HepG2 (cell line): ENCODE measurements around the gene IRF2. TPM values are rescaled to one million over a fixed set of nuclear protein-coding genes. Genes with fewer than 3 reads are reported as not detected.

ENCODE experiments used
- ATF1 ChIP-seq: IDR thresholded peaks from 2 replicates; pipeline ENCODE4 v1.6.1; 2016; ENCODE audit warnings: mild to moderate bottlenecking, control low read depth
- BHLHE40 ChIP-seq: IDR thresholded peaks from 2 replicates; pipeline ENCODE4 v1.6.1; 2011; ENCODE audit warnings: low read length, improper control_type of control experiment
- DMAP1 ChIP-seq: IDR thresholded peaks from 2 replicates; pipeline ENCODE4 v1.6.1; 2016
- DNMT1 ChIP-seq: sonication (generic); formaldehyde crosslinking; IDR thresholded peaks from 2 replicates; pipeline ENCODE4 v1.5.1; 2020; ENCODE audit warnings: mild to moderate bottlenecking, missing genetic modification reagents
- GATAD1 ChIP-seq: IDR thresholded peaks from 2 replicates; pipeline ENCODE4 v1.6.1; 2016; ENCODE audit warnings: missing genetic modification reagents, missing compliant biosample characterization
- GZF1 ChIP-seq: sonication (generic); formaldehyde crosslinking; IDR thresholded peaks from 2 replicates; pipeline ENCODE4 v1.5.1; 2020; ENCODE audit warnings: mild to moderate bottlenecking, missing genetic modification reagents
- MXD4 ChIP-seq: IDR thresholded peaks from 2 replicates; pipeline ENCODE4 v1.6.1; 2016; ENCODE audit warnings: mild to moderate bottlenecking, missing biosample characterization, missing genetic modification reagents
- PRPF4 ChIP-seq: fragments of 200-400 bp; formaldehyde crosslinking; IDR thresholded peaks from 2 replicates; pipeline ENCODE4 v1.6.1; 2016; ENCODE audit warnings: low read length, low read depth; ENCODE audit not compliant: poor library complexity, severe bottlenecking
- RARA ChIP-seq: IDR thresholded peaks from 2 replicates; pipeline ENCODE4 v1.6.1; 2016; ENCODE audit warnings: missing genetic modification reagents, missing compliant biosample characterization
- SKI ChIP-seq: fragments of 450-650 bp; IDR thresholded peaks from one replicate; pipeline ENCODE4 v1.6.1; 2018; ENCODE audit warnings: mild to moderate bottlenecking; ENCODE audit not compliant: partially characterized antibody
- SOX6 ChIP-seq, 2 experiments: fragments of 450-650 bp in 1 of 2; sonication (generic) in 1 of 2; formaldehyde crosslinking in 1 of 2; IDR thresholded peaks; 2 replicates each; pipeline versions ENCODE4 v1.4.0 to v1.6.1; 2017 to 2020; ENCODE audit warnings: antibody characterized with exemption in 1 of 2, mild to moderate bottlenecking in 1 of 2, missing genetic modification reagents in 1 of 2
- SP1 ChIP-seq, 2 experiments: fragments of 450-650 bp in 1 of 2; sonication (generic) in 1 of 2; formaldehyde crosslinking in 1 of 2; IDR thresholded peaks; 2 replicates each; pipeline versions ENCODE4 v1.4.0 to v1.6.1; 2016 to 2020; ENCODE audit warnings: missing genetic modification reagents in 1 of 2
- STAT5B ChIP-seq: sonication (generic); formaldehyde crosslinking; IDR thresholded peaks from 2 replicates; pipeline ENCODE4 v1.4.0; 2020; ENCODE audit warnings: missing genetic modification reagents
- TBL1XR1 ChIP-seq: fragments of 150-350 bp; IDR thresholded peaks from 2 replicates; pipeline ENCODE4 v1.6.1; 2014; ENCODE audit warnings: borderline replicate concordance, low read length; ENCODE audit not compliant: partially characterized antibody
- TEAD3 ChIP-seq: optimal IDR thresholded peaks from 2 replicates; pipeline ENCODE3; 2016; ENCODE audit warnings: borderline replicate concordance
- ZNF296 ChIP-seq: sonication (generic); formaldehyde crosslinking; conservative IDR thresholded peaks from 2 replicates; pipeline ENCODE4 v1.5.0; 2020; ENCODE audit warnings: mild to moderate bottlenecking, missing genetic modification reagents
- ZNF703 ChIP-seq: sonication (generic); formaldehyde crosslinking; IDR thresholded peaks from 2 replicates; pipeline ENCODE4 v1.5.1; 2020; ENCODE audit warnings: missing genetic modification reagents, mild to moderate bottlenecking, moderate library complexity, borderline replicate concordance
- ZNF766 ChIP-seq: sonication (generic); formaldehyde crosslinking; IDR thresholded peaks from 2 replicates; pipeline ENCODE4 v1.5.0; 2020; ENCODE audit warnings: missing genetic modification reagents, borderline replicate concordance
- ZNF839 ChIP-seq: sonication (generic); formaldehyde crosslinking; IDR thresholded peaks from 2 replicates; pipeline ENCODE4 v1.4.0; 2020; ENCODE audit warnings: missing genetic modification reagents, mild to moderate bottlenecking, borderline replicate concordance
- polyA plus RNA-seq, 8 experiments: library from polyadenylated mRNA; depleted of rRNA in 3 of 8; stranded (reverse) in 7 of 8; unstranded in 1 of 8; fragments of >200 nt; fragmentation: Illumina TruSeq in 4 of 8; extraction: Trizol in 4 of 8; gene quantifications; 2 replicates each; pipeline versions ENCODE4 v1.2.1 to v1.2.3, GENCODE V29; 2011 to 2016; ENCODE audit warnings: low read depth in 4 of 8, missing spikeins in 1 of 8, mixed read lengths in 1 of 8; ENCODE audit not compliant: insufficient read depth in 1 of 8
- total RNA-seq, 5 experiments: library from RNA; depleted of rRNA; stranded (reverse); fragments of >200 nt; fragmentation: Illumina TruSeq; extraction: Trizol; gene quantifications; 2 replicates each; pipeline ENCODE4 v1.2.3, GENCODE V29; 2016; ENCODE audit warnings: low read depth in 1 of 5
- TF ChIP-seq, protein P1 (sequence below): sonication (generic); formaldehyde crosslinking; IDR thresholded peaks from 2 replicates; pipeline ENCODE4 v1.8.1; 2023; ENCODE audit warnings: mild to moderate bottlenecking, inconsistent platforms, moderate library complexity, missing genetic modification reagents, borderline replicate concordance
- TF ChIP-seq, protein P2 (sequence below): IDR thresholded peaks from 2 replicates; pipeline ENCODE4 v1.6.1; 2018; ENCODE audit warnings: missing genetic modification reagents, mild to moderate bottlenecking, missing compliant biosample characterization
- TF ChIP-seq, protein P3 (sequence below): sonication (generic); formaldehyde crosslinking; IDR thresholded peaks from 2 replicates; pipeline ENCODE4 v1.9.0; 2021; ENCODE audit warnings: missing genetic modification reagents, borderline replicate concordance
- TF ChIP-seq, protein P4 (sequence below): sonication (generic); formaldehyde crosslinking; IDR thresholded peaks from 2 replicates; pipeline ENCODE4 v1.4.0; 2020; ENCODE audit warnings: missing genetic modification reagents

Gene IRF2
- total and polyA plus RNA-seq, 2 of the 13 experiments (the other 11 are each of a cell fraction or from before 2014, with no cell fraction given), result 15.5 to 28.8 TPM

DNA sequence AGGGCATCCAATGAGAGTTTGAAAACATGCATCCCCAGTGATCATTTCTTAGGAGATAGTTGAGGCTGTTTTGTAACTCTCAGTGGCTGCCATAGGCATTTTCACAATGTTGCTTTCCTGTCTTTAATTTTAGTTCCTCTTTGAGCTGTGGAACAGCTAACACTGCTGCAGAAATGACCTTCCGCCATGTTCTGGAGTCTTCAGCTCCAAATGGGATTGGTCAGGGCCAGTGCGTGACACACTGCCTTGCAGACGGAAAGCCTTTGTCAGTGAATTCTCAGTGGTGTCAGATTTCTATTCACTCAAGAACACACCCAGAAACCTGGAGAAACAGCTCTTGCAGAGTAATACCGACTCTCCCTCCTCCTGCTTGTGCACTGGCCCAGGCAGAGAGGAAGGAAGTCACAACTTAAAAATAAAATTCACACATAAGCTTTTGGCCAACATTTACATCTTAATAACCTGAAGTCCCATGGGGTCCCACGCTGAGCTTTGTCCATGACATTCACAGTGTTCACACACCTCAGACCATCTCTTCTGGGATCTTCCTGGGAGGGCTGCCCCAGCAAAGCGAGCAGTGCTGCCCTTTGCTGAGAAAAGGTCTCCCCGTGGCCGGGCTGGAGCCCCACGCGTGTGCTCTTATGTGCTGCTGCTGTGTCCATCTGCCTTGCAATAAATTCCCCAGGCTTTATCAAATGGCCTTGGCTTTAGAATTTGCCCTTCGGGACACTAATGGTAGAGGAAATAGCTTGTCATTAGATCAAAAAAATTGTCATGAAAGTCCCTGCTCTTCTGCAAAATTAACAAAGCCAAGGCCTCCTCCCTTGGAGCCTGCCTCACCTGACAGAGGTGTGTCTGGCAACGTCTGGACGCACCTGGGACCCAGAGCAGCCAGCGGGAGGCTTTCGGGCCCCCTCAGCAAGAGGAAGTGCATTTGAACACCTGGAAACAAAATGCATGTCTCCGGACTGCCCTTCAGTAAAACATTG lies 126.8 kb downstream of the IRF2 start (continued):
- TF ChIP-seq, protein P1, sequence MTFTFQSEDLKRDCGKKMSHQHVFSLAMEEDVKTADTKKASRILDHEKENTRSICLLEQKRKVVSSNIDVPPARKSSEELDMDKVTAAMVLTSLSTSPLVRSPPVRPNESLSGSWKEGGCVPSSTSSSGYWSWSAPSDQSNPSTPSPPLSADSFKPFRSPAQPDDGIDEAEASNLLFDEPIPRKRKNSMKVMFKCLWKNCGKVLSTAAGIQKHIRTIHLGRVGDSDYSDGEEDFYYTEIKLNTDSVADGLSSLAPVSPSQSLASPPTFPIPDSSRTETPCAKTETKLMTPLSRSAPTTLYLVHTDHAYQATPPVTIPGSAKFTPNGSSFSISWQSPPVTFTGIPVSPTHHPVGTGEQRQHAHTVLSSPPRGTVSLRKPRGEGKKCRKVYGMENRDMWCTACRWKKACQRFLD (CRISPR knock-in tag), result no peak
- TF ChIP-seq DMAP1 (no peak), STAT5B (CRISPR knock-in tag) (no peak), GATAD1 (CRISPR knock-in tag) (no peak), ZNF766 (CRISPR knock-in tag) (no peak), SKI (no peak), RARA (CRISPR knock-in tag) (no peak), BHLHE40 (no peak), TEAD3 (CRISPR knock-in tag) (no peak), GZF1 (CRISPR knock-in tag) (no peak), ATF1 (no peak), PRPF4 (no peak), SOX6 (IDR thresholded peaks at IDR 0.05) (no peak), SOX6 (CRISPR knock-in tag; IDR thresholded peaks at IDR 0.05) (peak; percentile 33), SP1 (IDR thresholded peaks at IDR 0.05) (no peak), SP1 (CRISPR knock-in tag; IDR thresholded peaks at IDR 0.05) (no peak), TBL1XR1 (no peak), MXD4 (CRISPR knock-in tag) (no peak), ZNF703 (CRISPR knock-in tag) (0 out of 2 replicates have a peak, but pooled peaks have one; percentile 24), DNMT1 (no peak), ZNF839 (no peak), ZNF296 (CRISPR knock-in tag) (no peak)
- TF ChIP-seq, protein P2, sequence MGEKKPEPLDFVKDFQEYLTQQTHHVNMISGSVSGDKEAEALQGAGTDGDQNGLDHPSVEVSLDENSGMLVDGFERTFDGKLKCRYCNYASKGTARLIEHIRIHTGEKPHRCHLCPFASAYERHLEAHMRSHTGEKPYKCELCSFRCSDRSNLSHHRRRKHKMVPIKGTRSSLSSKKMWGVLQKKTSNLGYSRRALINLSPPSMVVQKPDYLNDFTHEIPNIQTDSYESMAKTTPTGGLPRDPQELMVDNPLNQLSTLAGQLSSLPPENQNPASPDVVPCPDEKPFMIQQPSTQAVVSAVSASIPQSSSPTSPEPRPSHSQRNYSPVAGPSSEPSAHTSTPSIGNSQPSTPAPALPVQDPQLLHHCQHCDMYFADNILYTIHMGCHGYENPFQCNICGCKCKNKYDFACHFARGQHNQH (CRISPR knock-in tag), result no peak
- TF ChIP-seq, protein P3, sequence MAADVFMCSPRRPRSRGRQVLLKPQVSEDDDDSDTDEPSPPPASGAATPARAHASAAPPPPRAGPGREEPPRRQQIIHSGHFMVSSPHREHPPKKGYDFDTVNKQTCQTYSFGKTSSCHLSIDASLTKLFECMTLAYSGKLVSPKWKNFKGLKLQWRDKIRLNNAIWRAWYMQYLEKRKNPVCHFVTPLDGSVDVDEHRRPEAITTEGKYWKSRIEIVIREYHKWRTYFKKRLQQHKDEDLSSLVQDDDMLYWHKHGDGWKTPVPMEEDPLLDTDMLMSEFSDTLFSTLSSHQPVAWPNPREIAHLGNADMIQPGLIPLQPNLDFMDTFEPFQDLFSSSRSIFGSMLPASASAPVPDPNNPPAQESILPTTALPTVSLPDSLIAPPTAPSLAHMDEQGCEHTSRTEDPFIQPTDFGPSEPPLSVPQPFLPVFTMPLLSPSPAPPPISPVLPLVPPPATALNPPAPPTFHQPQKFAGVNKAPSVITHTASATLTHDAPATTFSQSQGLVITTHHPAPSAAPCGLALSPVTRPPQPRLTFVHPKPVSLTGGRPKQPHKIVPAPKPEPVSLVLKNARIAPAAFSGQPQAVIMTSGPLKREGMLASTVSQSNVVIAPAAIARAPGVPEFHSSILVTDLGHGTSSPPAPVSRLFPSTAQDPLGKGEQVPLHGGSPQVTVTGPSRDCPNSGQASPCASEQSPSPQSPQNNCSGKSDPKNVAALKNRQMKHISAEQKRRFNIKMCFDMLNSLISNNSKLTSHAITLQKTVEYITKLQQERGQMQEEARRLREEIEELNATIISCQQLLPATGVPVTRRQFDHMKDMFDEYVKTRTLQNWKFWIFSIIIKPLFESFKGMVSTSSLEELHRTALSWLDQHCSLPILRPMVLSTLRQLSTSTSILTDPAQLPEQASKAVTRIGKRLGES, result no peak
- TF ChIP-seq, protein P4, sequence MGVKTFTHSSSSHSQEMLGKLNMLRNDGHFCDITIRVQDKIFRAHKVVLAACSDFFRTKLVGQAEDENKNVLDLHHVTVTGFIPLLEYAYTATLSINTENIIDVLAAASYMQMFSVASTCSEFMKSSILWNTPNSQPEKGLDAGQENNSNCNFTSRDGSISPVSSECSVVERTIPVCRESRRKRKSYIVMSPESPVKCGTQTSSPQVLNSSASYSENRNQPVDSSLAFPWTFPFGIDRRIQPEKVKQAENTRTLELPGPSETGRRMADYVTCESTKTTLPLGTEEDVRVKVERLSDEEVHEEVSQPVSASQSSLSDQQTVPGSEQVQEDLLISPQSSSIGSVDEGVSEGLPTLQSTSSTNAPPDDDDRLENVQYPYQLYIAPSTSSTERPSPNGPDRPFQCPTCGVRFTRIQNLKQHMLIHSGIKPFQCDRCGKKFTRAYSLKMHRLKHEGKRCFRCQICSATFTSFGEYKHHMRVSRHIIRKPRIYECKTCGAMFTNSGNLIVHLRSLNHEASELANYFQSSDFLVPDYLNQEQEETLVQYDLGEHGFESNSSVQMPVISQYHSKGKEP (CRISPR knock-in tag), result no peak
